Limb (tissue), 2 donors: ENCODE data around the gene CREBZF.
"Not testable (repeated sequence)": the region's sequence is repeated elsewhere in the genome, so short reads cannot be mapped to it uniquely, and the experiment has no call there.

Source experiments
- DNase-seq, 2 donors: peaks; one replicate each; pipeline ENCODE4 v3.0.0-alpha.2; 2016; ENCODE audit errors: extremely low spot score in 2 of 2

Gene CREBZF

GRCh38 chr11:85670949-85671663, 6.2 kb upstream of the CREBZF start:
- not testable (repeated sequence) for DNase-seq

DNA sequence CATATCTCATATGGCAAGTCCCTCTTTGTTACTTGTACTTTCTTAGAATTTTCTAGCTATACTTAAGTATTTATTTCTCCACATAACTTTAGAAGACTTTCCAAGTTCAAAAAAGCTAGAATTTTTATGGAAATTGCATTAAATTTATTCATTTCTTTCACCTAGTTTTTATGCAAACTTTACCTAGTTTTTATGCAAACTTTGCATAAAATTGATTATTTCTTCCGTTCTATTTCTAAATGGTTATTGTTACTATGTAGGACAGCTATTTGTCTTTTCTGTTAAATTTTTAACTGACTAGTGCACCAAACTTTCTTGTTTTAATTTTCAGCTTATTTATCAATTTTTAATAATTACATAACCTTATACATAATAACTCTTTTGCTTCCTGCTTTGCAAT, 3.2 kb upstream of the CREBZF start:
- DNase-seq, result no peak

DNA sequence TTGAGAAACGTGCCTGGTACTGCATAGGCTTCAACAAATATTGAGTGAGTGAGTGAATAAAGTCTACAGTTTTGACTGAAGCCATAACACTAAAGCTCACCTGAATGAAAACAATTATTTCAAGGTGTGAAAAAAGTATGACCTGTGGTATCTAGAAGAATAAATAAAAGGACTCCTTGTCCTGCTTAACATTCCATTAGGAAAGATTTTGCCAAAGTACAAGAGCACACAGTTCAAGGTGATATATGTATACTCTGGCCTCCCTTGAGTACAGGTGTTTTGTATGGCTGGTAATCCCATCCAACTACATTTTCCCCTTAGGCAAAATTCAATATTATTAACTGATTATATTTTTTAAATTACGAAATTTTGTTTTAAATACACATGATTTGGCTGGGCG, 1.8 kb upstream of the CREBZF start:
- DNase-seq, result no peak

DNA sequence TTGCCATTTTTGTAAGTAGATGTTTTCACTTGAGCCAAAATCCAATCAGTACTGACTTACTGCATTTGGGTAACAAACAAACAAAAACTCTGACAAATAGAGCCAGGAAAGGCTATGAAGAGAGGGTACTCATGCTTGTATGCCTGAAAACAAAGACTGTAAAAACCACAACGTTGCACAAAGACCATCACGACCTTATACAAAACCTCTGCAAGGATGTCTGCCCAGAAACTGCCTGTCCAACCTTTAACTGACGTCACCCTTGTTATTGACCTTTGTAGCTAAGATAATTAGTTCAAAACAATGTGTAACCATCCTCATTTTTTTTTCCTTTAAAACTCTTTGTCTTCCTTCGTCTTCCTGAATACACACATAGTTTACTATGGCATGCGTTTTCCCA, 804 bp upstream of the CREBZF start:
- DNase-seq, result no peak

GRCh38 chr11:85663753-85664614, 945 bp downstream of the CREBZF start:
- peak; percentile 72 to 83 for DNase-seq

DNA sequence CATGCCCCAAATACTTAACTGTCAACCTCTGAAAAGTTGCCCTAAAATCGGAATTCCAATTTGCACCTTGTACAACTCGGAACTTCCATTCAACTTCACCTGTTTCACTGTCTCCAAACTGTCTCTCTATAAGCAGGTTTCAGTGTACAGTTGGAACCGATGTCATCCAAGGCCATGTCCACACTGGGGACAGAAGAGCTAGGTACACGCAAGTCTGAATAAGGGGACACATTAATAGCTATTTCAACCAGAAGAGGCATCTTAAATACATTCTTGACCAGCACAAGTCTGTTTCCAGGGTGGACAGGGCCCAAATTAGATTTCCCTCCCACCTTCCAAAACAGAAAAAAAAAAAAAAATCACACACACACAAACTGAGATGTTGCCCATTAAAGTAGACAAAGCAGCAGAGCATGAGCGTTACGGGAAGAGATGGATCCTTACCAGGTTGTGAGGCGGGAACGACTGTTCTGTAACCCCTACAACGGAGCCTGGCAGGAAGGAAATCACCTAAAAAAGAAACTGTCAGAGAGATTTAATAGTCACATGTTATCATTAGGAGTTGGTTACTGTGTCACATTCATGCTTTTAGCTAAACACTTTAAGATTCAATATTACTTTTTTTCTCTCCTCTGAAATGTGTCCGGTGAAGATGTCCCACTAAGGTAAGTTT, 1.7 kb downstream of the CREBZF start:
- no peak for DNase-seq

- DNase-seq, result no peak
Observed at GRCh38 chr11:85661972-85662664, 2.8 kb downstream of the CREBZF start.

DNA sequence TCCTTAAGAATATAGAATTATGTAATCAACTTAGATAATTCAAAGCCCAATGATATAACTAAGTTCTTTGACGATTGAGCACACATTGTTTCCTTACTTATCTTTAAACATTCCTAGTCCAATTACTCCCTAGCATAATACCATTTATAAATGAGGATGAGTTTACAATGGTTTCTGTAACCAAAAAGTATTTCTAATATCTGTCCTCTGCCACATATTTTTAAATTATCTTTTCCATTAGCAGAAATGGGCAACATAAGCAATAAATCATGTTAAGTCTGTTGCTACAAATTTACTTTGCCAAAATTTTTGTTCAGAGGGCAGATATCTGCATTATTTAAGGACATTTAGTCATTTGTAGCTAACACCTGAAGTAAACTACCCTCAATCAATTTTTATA, 6.7 kb downstream of the CREBZF start:
- DNase-seq, result no peak

DNA sequence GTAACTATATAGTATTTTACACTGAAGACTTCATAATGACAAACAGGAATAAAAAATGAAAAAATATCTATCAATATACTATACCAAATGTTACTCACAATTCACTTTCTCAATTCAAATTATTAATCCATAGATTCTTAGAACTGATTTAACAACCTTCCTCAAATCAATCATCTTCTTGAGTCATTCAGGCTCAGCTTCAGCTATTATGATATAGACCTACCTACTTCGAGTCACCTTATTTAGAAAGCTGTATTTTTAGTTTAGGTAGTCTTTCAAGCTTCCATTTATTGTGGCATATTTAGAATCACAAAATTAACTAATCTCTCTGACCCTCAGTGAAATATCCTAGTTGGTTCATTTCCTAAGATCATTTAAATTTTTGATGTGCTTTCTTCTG, 8.2 kb downstream of the CREBZF start:
- DNase-seq, result no peak

GRCh38 chr11:85654343-85654742, 10.6 kb downstream of the CREBZF start:
- not testable (repeated sequence) for DNase-seq

- DNase-seq, result no peak
Observed at GRCh38 chr11:85652786-85653447, 12.0 kb downstream of the CREBZF start.

DNA sequence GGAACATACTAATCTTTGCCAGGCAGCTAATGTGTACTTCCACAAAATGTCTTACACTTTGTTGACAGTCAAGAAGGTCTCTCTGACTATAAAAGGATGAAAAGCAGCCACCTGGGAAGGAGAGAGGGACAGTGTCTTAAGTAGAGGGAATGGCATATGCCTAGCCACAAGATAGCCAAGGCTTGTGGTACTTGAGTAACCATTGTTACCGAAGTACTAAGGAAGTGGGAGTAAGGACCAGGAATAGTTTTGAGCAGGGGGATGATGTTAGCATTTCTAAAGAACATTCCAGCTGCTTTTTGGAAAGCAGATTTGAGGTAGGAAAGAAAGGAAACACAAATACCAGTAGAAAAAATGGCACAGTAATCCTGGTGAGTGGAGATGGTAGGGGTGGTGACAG, 13.8 kb downstream of the CREBZF start:
- DNase-seq, result no peak

DNA sequence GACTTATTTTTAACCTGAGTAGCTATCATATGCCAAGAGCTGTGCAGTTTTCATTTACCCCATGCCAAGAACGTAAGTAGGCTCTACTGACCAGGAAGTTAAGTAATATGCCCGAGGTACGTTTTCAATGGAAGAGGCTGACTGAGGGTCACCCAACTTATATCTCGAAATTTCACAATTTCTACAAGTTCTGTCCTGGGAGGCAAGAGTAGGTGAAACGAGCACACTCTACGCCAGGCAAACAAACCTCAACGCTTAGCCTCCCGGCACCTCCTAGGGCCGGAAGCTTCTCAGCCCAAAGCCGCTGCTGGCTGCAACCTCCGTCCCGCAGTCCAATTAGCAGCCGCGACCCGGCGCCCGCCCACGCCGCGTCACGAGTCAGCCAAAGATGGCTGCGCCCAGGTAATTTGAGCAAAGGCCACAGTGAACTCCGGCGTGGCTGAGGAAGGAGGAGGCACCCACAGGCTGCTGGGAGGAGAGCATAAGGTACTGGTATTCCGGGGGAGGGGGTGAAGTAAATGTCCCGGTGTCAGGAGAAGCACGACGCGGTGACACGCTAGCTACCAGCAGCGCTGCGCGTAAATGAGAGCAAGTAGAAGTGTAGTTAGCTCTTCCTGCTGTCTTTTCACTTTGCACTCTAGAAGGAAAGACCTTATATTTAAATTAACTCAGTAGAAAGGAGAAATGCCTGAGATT, 17.2 kb downstream of the CREBZF start, which contains the start of gene TMEM126A:
TMEM126A (plus strand) TSS at position 364 of the 696 bp plus-strand sequence. CDS start 2,289 bp downstream, outside the sequence.
- DNase-seq, result peak; percentile 92

GRCh38 chr11:85647078-85647477, 17.9 kb downstream of the CREBZF start:
- no peak for DNase-seq

GRCh38 chr11:85643191-85643614, 21.7 kb downstream of the CREBZF start:
- peak in 1 of 2 donors; percentile 41 for DNase-seq

GRCh38 chr11:85634747-85635146, 30.2 kb downstream of the CREBZF start:
- DNase-seq, result no peak

GRCh38 chr11:85628771-85629341, 36.1 kb downstream of the CREBZF start:
- no peak for DNase-seq

DNA sequence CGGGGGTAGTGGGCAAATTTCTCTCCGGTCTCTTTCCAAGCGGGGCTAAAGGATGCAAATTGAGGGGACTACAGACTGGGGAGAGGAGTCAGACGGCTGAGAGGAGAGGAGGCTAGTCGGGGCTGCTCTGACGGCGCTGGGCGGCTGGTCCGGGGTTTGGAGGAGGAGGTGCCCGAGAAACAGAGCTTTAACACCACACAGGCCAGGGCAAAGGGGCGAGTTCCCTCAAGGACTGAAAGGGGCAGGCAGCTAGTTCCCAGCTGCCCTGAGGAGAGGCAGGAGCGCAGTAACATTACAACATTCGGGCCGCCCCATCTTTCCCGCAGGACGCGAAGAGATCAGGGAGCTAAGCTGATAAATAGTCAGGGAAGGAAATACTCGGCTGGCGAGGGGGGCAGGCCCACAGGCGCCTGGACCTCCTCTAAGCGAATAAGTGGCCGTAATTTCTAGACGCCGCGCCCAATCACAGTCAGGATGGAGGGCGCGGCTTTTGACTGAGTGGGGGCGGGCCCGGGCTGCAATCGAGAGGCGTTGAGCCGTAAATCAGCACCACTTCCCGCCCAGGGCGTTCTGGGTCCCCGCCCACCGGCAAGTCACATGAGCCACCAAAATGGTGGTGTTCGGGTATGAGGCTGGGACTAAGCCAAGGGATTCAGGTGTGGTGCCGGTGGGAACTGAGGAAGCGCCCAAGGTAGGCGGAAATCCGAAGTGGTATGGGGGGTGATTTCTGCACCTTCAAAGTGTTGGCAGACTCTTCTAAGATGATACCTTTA, 36.7 kb downstream of the CREBZF start, which contains the start of gene TMEM126B:
TMEM126B (plus strand) TSS at position 596 of the 773 bp plus-strand sequence; CDS start at position 611, 15 bp downstream.
- DNase-seq, result peak; percentile 97 to 99
